Heart left ventricle (tissue), 16 donors: Measurements from ENCODE around the gene CCDC190. TPM values are rescaled to one million over a fixed set of nuclear protein-coding genes. Genes with fewer than 3 reads are reported as not detected.

Experiments used
- ATAC-seq, 4 donors: fragments of 200-7000 bp; cut with Tn5 transposase; one replicate each; pipeline ENCODE4 v1.9.1; 2020 to 2022; ENCODE audit warnings: moderate library complexity in 4 of 4, mild to moderate bottlenecking in 3 of 4, moderate number of reproducible peaks in 1 of 4
- DNase-seq, 5 donors: peaks; one replicate each; pipeline ENCODE4 v3.0.0-alpha.2; 2020
- H3K27ac ChIP-seq, 12 donors: fragments of 200-600 bp; sonication (generic) in 4 of 12; one replicate each; pipeline versions ENCODE4 v1.5.0 to v1.8.0; 2016 to 2022; ENCODE audit warnings: mild to moderate bottlenecking in 2 of 12
- H3K27me3 ChIP-seq, 9 donors: fragments of 200-600 bp; sonication (generic) in 2 of 9; one replicate each; pipeline versions ENCODE4 v1.5.1 to v1.8.0; 2016 to 2022; ENCODE audit warnings: mild to moderate bottlenecking in 3 of 9
- H3K36me3 ChIP-seq, 9 donors: fragments of 200-600 bp; sonication (generic) in 2 of 9; one replicate each; pipeline versions ENCODE4 v1.5.0 to v1.8.0; 2018 to 2022; ENCODE audit warnings: mild to moderate bottlenecking in 2 of 9
- H3K4me1 ChIP-seq, 12 donors: fragments of 200-600 bp; sonication (generic) in 4 of 12; one replicate each; pipeline versions ENCODE4 v1.5.0 to v1.8.0; 2016 to 2022; ENCODE audit warnings: mild to moderate bottlenecking in 3 of 12
- H3K4me3 ChIP-seq, 12 donors: fragments of 200-600 bp; sonication (generic) in 4 of 12; one replicate each; pipeline versions ENCODE4 v1.5.0 to v1.8.0; 2017 to 2022; ENCODE audit warnings: mild to moderate bottlenecking in 9 of 12, moderate library complexity in 4 of 12
- H3K9me3 ChIP-seq, 12 donors: fragments of 200-600 bp; sonication (generic) in 4 of 12; one replicate each; pipeline versions ENCODE4 v1.5.0 to v1.8.0; 2016 to 2022; ENCODE audit warnings: mild to moderate bottlenecking in 1 of 12
- CTCF ChIP-seq, 12 donors: fragments of 200-600 bp; sonication (generic) in 4 of 12; IDR thresholded peaks; one replicate each; pipeline versions ENCODE4 v1.5.0 to v1.8.0; 2018 to 2022; ENCODE audit warnings: antibody characterized with exemption in 12 of 12, mild to moderate bottlenecking in 5 of 12
- POLR2A ChIP-seq, 2 donors: fragments of 450-650 bp; IDR thresholded peaks; one replicate each; pipeline ENCODE4 v1.6.1; 2017; ENCODE audit warnings: antibody characterized with exemption in 2 of 2, mild to moderate bottlenecking in 2 of 2, moderate library complexity in 2 of 2
- WGBS, 4 donors: extraction: QIAGEN DNeasy Blood & Tissue Kit in 2 of 4; methylation state at CpG; one replicate each; pipeline versions ENCODE4 v1.1.5 to v1.1.7; 2013 to 2018; 5-methylcytosine and 5-hydroxymethylcytosine counted together
- intact Hi-C, 10 donors: fragments of 100-400 bp; cut with DNase I; formaldehyde crosslinking; loops; one replicate each; pipeline versions ENCODE4 v1.11.1 to v1.14.2; 2022
- polyA plus RNA-seq, 2 donors: library from polyadenylated mRNA; stranded (reverse); fragments of 200-250 nt; gene quantifications; one replicate each; pipeline ENCODE4 v1.2.3, GENCODE V29; 2013
- total RNA-seq, 9 donors: library from RNA; depleted of rRNA in 2 of 9; stranded (reverse); fragments of >200 nt in 2 of 9; fragmentation: NEBNext Ultra II Directional in 3 of 9; extraction: Animal tissue kit (Norgen Biotek cat#: 25700) in 3 of 9; gene quantifications; one replicate each; pipeline versions ENCODE4 v1.1.0 to v1.2.4, GENCODE V29; 2016 to 2023
- donor health status: ischemic (EF 13 %, LVEDD 7.1; RV severe dilation, severe dysfunction).
- donor health status: healthy with polysubstance abuse.
- donor health status: DM: no; HTN: yes; CAD: no.
- donor health status: DM: no; HTN: no; CAD: no.
- donor health status: ischemic (EF 25% LVEDD 6.9; RV normal size, moderate dysfunction).
- donor health status: ischemic (EF 25% LVEDD 5.7; RV mildly dilated, moderate dysfunction).
- donor health status: healthy.
- donor health status: DM: yes; HTN: yes; CAD: no.
- donor health status: ischemic (EF 35%, LVEDD 5.7; RV mildly dilated, moderate dysfunction).
- donor health status: nonischemic (EF 11% LVEDD 7.7; RV severe dilation, severe dysfunction).
- donor health status: DM: yes; HTN: yes; CAD: no.
- donor health status: PGD.
- donor health status: ischemic (EF 29% LVEDD 5.4; RV normal size, mild dysfunction).
- donor health status: nonischemic (EF 23%, LVEDD 6.1; RV moderate dilation, normal function).

CCDC190 gene
- total and polyA plus RNA-seq, 11 donors = 0.06 to 1.2 (median 0.32) TPM; not detected in 3

DNA sequence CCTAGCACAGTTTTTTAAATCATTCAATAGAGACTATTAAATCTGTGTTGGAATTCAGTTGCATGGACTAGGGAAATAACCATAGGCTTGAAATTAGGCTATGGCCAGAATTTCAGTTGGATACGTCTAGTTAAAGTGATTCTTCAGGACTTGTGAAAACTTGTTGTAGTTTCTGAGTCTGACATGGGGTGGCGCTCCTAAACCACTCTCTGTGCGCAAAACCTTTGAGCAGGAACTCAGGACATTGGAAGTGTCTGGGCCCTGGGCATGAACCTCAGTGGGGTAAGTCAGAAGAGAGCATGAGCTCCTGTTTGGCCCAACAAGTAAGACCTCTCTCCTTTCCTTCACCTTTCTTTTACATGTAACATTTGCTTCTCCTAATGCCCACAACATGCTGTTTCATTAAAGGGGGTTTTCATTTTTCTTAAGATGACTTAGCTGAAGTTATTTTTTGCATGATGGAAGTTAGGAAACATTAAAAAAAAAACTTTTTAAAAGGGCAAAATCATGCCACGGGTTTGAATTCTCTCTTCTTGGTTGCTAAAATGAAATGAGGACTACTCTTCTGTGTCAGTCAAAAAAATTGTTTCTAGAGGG is 17.1 kb upstream of the CCDC190 start:
- no peak overlapping the region for H3K4me3 ChIP-seq
- no peaks in the 10 kb centered on the region for H3K4me1 ChIP-seq
- peaks cover 0 to 6% (median 0%) of the 10 kb centered on the region in 9 donors for H3K27me3 ChIP-seq
- ATAC-seq (peak in 3 of 4 donors; percentile 69 to 78 (median 70)), DNase-seq (peak in 4 of 5 donors; percentile 33 to 57 (median 46))
- WGBS, 4 donors = 21 to 27% (median 25%) methylated on average over 4 of the region's 4 CpGs
- peak; percentile 54 to 78 (median 70) for TF ChIP-seq CTCF (IDR thresholded peaks at IDR 0.05)
- no peak for TF ChIP-seq POLR2A (IDR thresholded peaks at IDR 0.05)
- H3K36me3 ChIP-seq = no peaks in the 10 kb centered on the region
- H3K9me3 ChIP-seq = no peaks in the 10 kb centered on the region
- H3K27ac ChIP-seq = no peak overlapping the region
- intact Hi-C loops = loop anchor here (1.0 to 10.0 kb wide), 14 partner anchors 187 to 439 kb away; partner anchors contain the start of gene RGS4 (in 6 of the 10)

- no peak for ATAC-seq
- intact Hi-C loops = loop anchor here in 8 of 10 donors (1.0 to 10.0 kb wide), 10 partner anchors 187 to 440 kb away; partner anchors contain the start of gene RGS4 (in 4 of the 8)
- Histone ChIP-seq H3K27ac (no peak overlapping the region), H3K4me1 (no peaks in the 10 kb centered on the region), H3K36me3 (no peaks in the 10 kb centered on the region), H3K4me3 (no peak overlapping the region), H3K9me3 (peaks cover 0 to 2% (median 0%) of the 10 kb centered on the region in 12 donors), H3K27me3 (peaks cover 0 to 6% (median 0%) of the 10 kb centered on the region in 9 donors)
- WGBS, 4 donors = 83 to 90% (median 88%) methylated on average over 3 of the region's 3 CpGs
- TF ChIP-seq CTCF (IDR thresholded peaks at IDR 0.05) (no peak), POLR2A (IDR thresholded peaks at IDR 0.05) (no peak)
- no peak for DNase-seq
These were observed 16.4 kb upstream of the CCDC190 start for GRCh38 chr1:162877412-162877811.

- no peak for ATAC-seq
These were observed 15.8 kb upstream of the CCDC190 start for GRCh38 chr1:162876751-162877150.

More at GRCh38 chr1:162876751-162877150, 15.8 kb upstream of the CCDC190 start:
- Histone ChIP-seq H3K4me3 (no peak overlapping the region), H3K36me3 (no peaks in the 10 kb centered on the region), H3K4me1 (no peaks in the 10 kb centered on the region), H3K27ac (no peak overlapping the region), H3K27me3 (peaks cover 0 to 6% (median 0%) of the 10 kb centered on the region in 9 donors), H3K9me3 (peaks cover 0 to 8% (median 0%) of the 10 kb centered on the region in 12 donors)
- intact Hi-C loops = loop anchor here in 8 of 10 donors (1.0 to 10.0 kb wide), 10 partner anchors 188 to 441 kb away; partner anchors contain the start of gene RGS4 (in 4 of the 8)
- 47 to 58% (median 51%) methylated on average over 3 of the region's 3 CpGs for WGBS, 4 donors
- DNase-seq = no peak
- no peak for TF ChIP-seq CTCF (IDR thresholded peaks at IDR 0.05)
- no peak for TF ChIP-seq POLR2A (IDR thresholded peaks at IDR 0.05)
